Prostate gland (tissue), 2 donors: ENCODE measurements around the gene FANCE.

Source experiments
- CTCF ChIP-seq, 4 experiments: fragments of 200-600 bp in 2 of 4; fragments of 450-650 bp in 2 of 4; sonication (generic) in 2 of 4; IDR thresholded peaks; 1 replicate in 3 of 4; 2 replicates in 1 of 4; pipeline ENCODE4 v1.5.1; 2016 to 2019; ENCODE audit warnings: antibody characterized with exemption in 4 of 4, mild to moderate bottlenecking in 2 of 4, moderate library complexity in 2 of 4
- POLR2A ChIP-seq: fragments of 450-650 bp; IDR thresholded peaks from one replicate; pipeline ENCODE4 v1.6.1; 2016; ENCODE audit warnings: antibody characterized with exemption, mild to moderate bottlenecking

GRCh38 chr6:35445691-35446090 is 6.4 kb upstream of the FANCE start:
- TF ChIP-seq CTCF (IDR thresholded peaks at IDR 0.05), result no peak
- TF ChIP-seq POLR2A, result no peak
